Brain microvascular endothelial cell (primary cell): ENCODE results near the gene AGBL1.

ENCODE experiments used
- DNase-seq: peaks from one replicate; pipeline ENCODE4 v3.0.0-alpha.2; 2020
- H3K27ac ChIP-seq: fragments of 250-450 bp; sonication (Bioruptor Pico); 2 replicates; pipeline ENCODE4 v1.5.1; 2020; ENCODE audit warnings: mild to moderate bottlenecking, moderate library complexity
- H3K27me3 ChIP-seq: fragments of 250-450 bp; sonication (Bioruptor Pico); replicated peaks from 2 replicates; pipeline ENCODE4 v1.5.1; 2020; ENCODE audit warnings: mild to moderate bottlenecking
- H3K36me3 ChIP-seq: fragments of 250-450 bp; sonication (Bioruptor Pico); replicated peaks from 2 replicates; pipeline ENCODE4 v1.5.1; 2020; ENCODE audit warnings: mild to moderate bottlenecking
- H3K4me3 ChIP-seq: 2 replicates; pipeline ENCODE4 v1.5.1; 2011; ENCODE audit warnings: low read depth, mild to moderate bottlenecking, control low read depth, low read length, moderate library complexity
- CTCF ChIP-seq: IDR thresholded peaks from 2 replicates; pipeline ENCODE4 v1.5.1; 2011; ENCODE audit warnings: low read depth, mild to moderate bottlenecking, moderate library complexity, low read length, control low read depth, inconsistent platforms; ENCODE audit errors: missing control alignments
- in situ Hi-C: cut with HindIII; loops from 2 replicates; pipeline ENCODE4 v1.10.0; 2017; ENCODE audit warnings: low sequenced_read_pairs, low pct_ligation_motif_present

Gene AGBL1

GRCh38 chr15:86138798-86139197 is 59.1 kb downstream of the AGBL1 start:
- no peak for TF ChIP-seq CTCF
- H3K27ac ChIP-seq: no peak overlapping the region
- no peak overlapping the region for H3K4me3 ChIP-seq
- no peaks in the 10 kb centered on the region for H3K27me3 ChIP-seq
- no peak for DNase-seq
- in situ Hi-C loops: no loop called here
- no peaks in the 10 kb centered on the region for H3K36me3 ChIP-seq

- peak; percentile 27 for TF ChIP-seq CTCF
- no peak for DNase-seq
- Histone ChIP-seq H3K4me3 (no peak overlapping the region), H3K27ac (no peak overlapping the region), H3K36me3 (no peaks in the 10 kb centered on the region), H3K27me3 (no peaks in the 10 kb centered on the region)
- in situ Hi-C loops: no loop called here
Observed at GRCh38 chr15:86139828-86140227, 60.2 kb downstream of the AGBL1 start.

GRCh38 chr15:86154705-86155104 is 75.0 kb downstream of the AGBL1 start:
- Histone ChIP-seq H3K36me3 (no peaks in the 10 kb centered on the region), H3K4me3 (no peak overlapping the region), H3K27ac (no peak overlapping the region), H3K27me3 (no peaks in the 10 kb centered on the region)
- no peak for TF ChIP-seq CTCF
- DNase-seq: no peak
- in situ Hi-C loops: no loop called here

GRCh38 chr15:86155551-86155950 is 75.9 kb downstream of the AGBL1 start:
- Histone ChIP-seq H3K36me3 (no peaks in the 10 kb centered on the region), H3K4me3 (no peak overlapping the region), H3K27me3 (no peaks in the 10 kb centered on the region), H3K27ac (no peak overlapping the region)
- no peak for TF ChIP-seq CTCF
- in situ Hi-C loops: no loop called here
- DNase-seq: no peak

GRCh38 chr15:86157606-86158293 is 78.1 kb downstream of the AGBL1 start:
- in situ Hi-C loops: no loop called here

More at GRCh38 chr15:86157606-86158293, 78.1 kb downstream of the AGBL1 start:
- no peak overlapping the region for H3K27ac ChIP-seq
- no peak for DNase-seq
- H3K36me3 ChIP-seq: no peaks in the 10 kb centered on the region
- H3K27me3 ChIP-seq: no peaks in the 10 kb centered on the region
- no peak for TF ChIP-seq CTCF
- H3K4me3 ChIP-seq: no peak overlapping the region
